ENCODE results near the gene NOSTRIN. TPM values are rescaled to one million over a fixed set of nuclear protein-coding genes. Genes with fewer than 3 reads are reported as not detected.

The NOSTRIN gene
- total and polyA plus RNA-seq, 2 donors (not counting 3 experiments of a cell fraction or from before 2014, with no cell fraction given) = 0.03 to 0.75 TPM

- no peaks in the 10 kb centered on the region for H3K9me3 ChIP-seq (replicated peaks; ENCODE audit: control insufficient read depth, insufficient read depth, low read length)
- TF ChIP-seq, protein P1, sequence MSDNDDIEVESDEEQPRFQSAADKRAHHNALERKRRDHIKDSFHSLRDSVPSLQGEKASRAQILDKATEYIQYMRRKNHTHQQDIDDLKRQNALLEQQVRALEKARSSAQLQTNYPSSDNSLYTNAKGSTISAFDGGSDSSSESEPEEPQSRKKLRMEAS (IDR thresholded peaks at IDR 0.05; ENCODE audit: insufficient read depth, insufficient read length) = no peak
- TF ChIP-seq MYC (IDR thresholded peaks at IDR 0.05; ENCODE audit: low read depth, low read length) = no peak
- no peak for TF ChIP-seq EZH2 (IDR thresholded peaks at IDR 0.05; ENCODE audit: borderline replicate concordance, low read depth, low read length, severe bottlenecking)
- TF ChIP-seq POLR2AphosphoS5 (IDR thresholded peaks at IDR 0.05; ENCODE audit: insufficient read depth, low read depth, low read length) = no peak
- TF ChIP-seq POLR2A (IDR thresholded peaks at IDR 0.05; ENCODE audit: low read depth, low read length) = no peak
- TF ChIP-seq, protein P2, sequence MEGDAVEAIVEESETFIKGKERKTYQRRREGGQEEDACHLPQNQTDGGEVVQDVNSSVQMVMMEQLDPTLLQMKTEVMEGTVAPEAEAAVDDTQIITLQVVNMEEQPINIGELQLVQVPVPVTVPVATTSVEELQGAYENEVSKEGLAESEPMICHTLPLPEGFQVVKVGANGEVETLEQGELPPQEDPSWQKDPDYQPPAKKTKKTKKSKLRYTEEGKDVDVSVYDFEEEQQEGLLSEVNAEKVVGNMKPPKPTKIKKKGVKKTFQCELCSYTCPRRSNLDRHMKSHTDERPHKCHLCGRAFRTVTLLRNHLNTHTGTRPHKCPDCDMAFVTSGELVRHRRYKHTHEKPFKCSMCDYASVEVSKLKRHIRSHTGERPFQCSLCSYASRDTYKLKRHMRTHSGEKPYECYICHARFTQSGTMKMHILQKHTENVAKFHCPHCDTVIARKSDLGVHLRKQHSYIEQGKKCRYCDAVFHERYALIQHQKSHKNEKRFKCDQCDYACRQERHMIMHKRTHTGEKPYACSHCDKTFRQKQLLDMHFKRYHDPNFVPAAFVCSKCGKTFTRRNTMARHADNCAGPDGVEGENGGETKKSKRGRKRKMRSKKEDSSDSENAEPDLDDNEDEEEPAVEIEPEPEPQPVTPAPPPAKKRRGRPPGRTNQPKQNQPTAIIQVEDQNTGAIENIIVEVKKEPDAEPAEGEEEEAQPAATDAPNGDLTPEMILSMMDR (IDR thresholded peaks at IDR 0.05; ENCODE audit: extremely low read depth in 1 of 2, insufficient read depth in 1 of 2, low read depth in 1 of 2, low read length in 2 of 2) = no peak
- no peak for TF ChIP-seq GATA2 (IDR thresholded peaks at IDR 0.05; ENCODE audit: insufficient read depth, insufficient read length, low read depth, low read length)
- no peak for TF ChIP-seq JUN (IDR thresholded peaks at IDR 0.05; ENCODE audit: borderline replicate concordance, insufficient read depth, insufficient read length, low read depth)
- no peak for TF ChIP-seq FOS (IDR thresholded peaks at IDR 0.05; ENCODE audit: borderline replicate concordance, insufficient read depth, low read length)
- POLR2A ChIA-PET = no interaction called here
- no peaks in the 10 kb centered on the region for H3K36me3 ChIP-seq (ENCODE audit: control insufficient read depth in 2 of 2, extremely low read depth in 1 of 2, insufficient read depth in 2 of 2, low read length in 2 of 2)
- DNase-seq (ENCODE audit: low read depth, low spot score) = no peak
- H3K4me2 ChIP-seq (ENCODE audit: insufficient read depth, low read length) = peak overlapping the region; percentile 11
- dilution Hi-C loops (cut with MboI; ENCODE audit: extremely low pct_ligation_motif_present, low sequenced_read_pairs) = no loop called here
- BruUV-seq (replicated peaks) = no TSS peak
- H4K20me1 ChIP-seq (replicated peaks; ENCODE audit: control insufficient read depth, extremely low read depth, insufficient read depth, low read length) = no peaks in the 10 kb centered on the region
- H3K9me1 ChIP-seq (replicated peaks; ENCODE audit: control insufficient read depth, extremely low read depth, insufficient read depth, low read length) = no peaks in the 10 kb centered on the region
- H3K9ac ChIP-seq (replicated peaks; ENCODE audit: extremely low read depth, insufficient read depth, low read length) = no peak overlapping the region
- peaks cover 18 to 24% of the 10 kb centered on the region in 2 experiments for H3K27me3 ChIP-seq (ENCODE audit: control insufficient read depth in 2 of 2, insufficient read depth in 2 of 2, low read length in 2 of 2)
- no peak overlapping the region for H3K4me3 ChIP-seq (replicated peaks in 1 of 3; ENCODE audit: insufficient read depth in 1 of 3, low read depth in 1 of 3, low read length in 3 of 3)
- H2AFZ ChIP-seq (ENCODE audit: low read depth, low read length) = no peak overlapping the region
- H3K27ac ChIP-seq (ENCODE audit: insufficient read depth, low read depth, low read length) = no peak overlapping the region
- CTCF ChIA-PET = interaction anchor here (0.7 to 1.4 kb wide), 5 partner anchors 8 to 566 kb away, joined by 3 to 5 read pairs (median 4); no protein-coding TSS in a partner anchor
- intact Hi-C loops (cut with micrococcal nuclease) = no loop called here
- no peaks in the 10 kb centered on the region for H3K4me1 ChIP-seq (ENCODE audit: control insufficient read depth, extremely low read depth, insufficient read depth, low read length)
- no peaks in the 10 kb centered on the region for H3K79me2 ChIP-seq (ENCODE audit: control insufficient read depth, insufficient read depth, low read length)
- FAIRE-seq = no peak
Measured at GRCh38 chr2:168912466-168912865, 110.0 kb downstream of the NOSTRIN start.
